Uterine smooth muscle cell (primary cell): ENCODE data around the gene CENPK. TPM values are rescaled to one million over a fixed set of nuclear protein-coding genes. Genes with fewer than 3 reads are reported as not detected.

Experiments used
- total RNA-seq: library from RNA; depleted of rRNA; stranded (reverse); fragments of >200 nt; gene quantifications from 2 replicates; pipeline ENCODE4 v1.2.3, GENCODE V29; 2014

CENPK gene
- 12.2 and 37.4 TPM in 2 replicates for total RNA-seq

GRCh38 chr5:65562731-65563701, at the start of gene CENPK, which contains the start of gene PPWD1:
Gene CENPK, minus strand, starts transcription at chr5:65563168. Its CDS starts 8,261 bp downstream, at chr5:65554907.
Gene PPWD1, plus strand, starts transcription at chr5:65563296. Its CDS starts 15 bp downstream, at chr5:65563311.

GRCh38 chr5:65481635-65482295, 81.2 kb downstream of the CENPK start, which contains the start of gene ADAMTS6:
Gene ADAMTS6, minus strand, starts transcription at chr5:65481920. Its CDS starts 8,247 bp downstream, at chr5:65473673.

Other genes with a start within 250 kb of the CENPK start
- gene ADAMTS6, start 81.2 kb downstream of the CENPK start, total RNA-seq: 155 and 181 TPM in 2 replicates
- gene PPWD1, start 128 bp upstream of the CENPK start, total RNA-seq: 42.7 and 52.7 TPM in 2 replicates
- gene TRIM23, start 61.2 kb upstream of the CENPK start, total RNA-seq: 32.1 and 40.4 TPM in 2 replicates
- 4.4 and 5.0 TPM in 2 replicates for gene SHLD3, start 61.9 kb upstream of the CENPK start, total RNA-seq
- gene TRAPPC13, start 61.9 kb upstream of the CENPK start, total RNA-seq: 26.4 and 41.5 TPM in 2 replicates
- 20.7 and 33.2 TPM in 2 replicates for gene SGTB, start 158.9 kb upstream of the CENPK start, total RNA-seq
- gene NLN, start 159.0 kb upstream of the CENPK start, total RNA-seq: 40.0 and 50.1 TPM in 2 replicates